Measurements from ENCODE around the gene YPEL2.

The YPEL2 gene

GRCh38 chr17:59428916-59429485, 97.5 kb downstream of the YPEL2 start:
- DNase-seq (ENCODE audit: extremely low read depth in 1 of 2, low read depth in 1 of 2): no peak

GRCh38 chr17:59431601-59432000, 100.1 kb downstream of the YPEL2 start:
- no peak for DNase-seq (ENCODE audit: extremely low read depth in 1 of 2, low read depth in 1 of 2)

GRCh38 chr17:59432657-59433056, 101.2 kb downstream of the YPEL2 start:
- DNase-seq (ENCODE audit: extremely low read depth in 1 of 2, low read depth in 1 of 2): no peak

GRCh38 chr17:59433586-59433985, 102.1 kb downstream of the YPEL2 start:
- DNase-seq (ENCODE audit: extremely low read depth in 1 of 2, low read depth in 1 of 2): no peak

GRCh38 chr17:59434429-59434828, 103.0 kb downstream of the YPEL2 start:
- DNase-seq (ENCODE audit: extremely low read depth in 1 of 2, low read depth in 1 of 2): no peak

GRCh38 chr17:59435238-59435637, 103.8 kb downstream of the YPEL2 start:
- no peak for DNase-seq (ENCODE audit: extremely low read depth in 1 of 2, low read depth in 1 of 2)

- no peak for DNase-seq (ENCODE audit: extremely low read depth in 1 of 2, low read depth in 1 of 2)
These were observed 105.4 kb downstream of the YPEL2 start for GRCh38 chr17:59436900-59437299.

GRCh38 chr17:59437791-59438281, 106.4 kb downstream of the YPEL2 start:
- no peak for DNase-seq (ENCODE audit: extremely low read depth in 1 of 2, low read depth in 1 of 2)

GRCh38 chr17:59439262-59439661, 107.8 kb downstream of the YPEL2 start:
- no peak for DNase-seq (ENCODE audit: extremely low read depth in 1 of 2, low read depth in 1 of 2)

- no peak for DNase-seq (ENCODE audit: extremely low read depth in 1 of 2, low read depth in 1 of 2)
These were observed 108.3 kb downstream of the YPEL2 start for GRCh38 chr17:59439741-59440211.

- DNase-seq (ENCODE audit: extremely low read depth in 1 of 2, low read depth in 1 of 2): peak; percentile 68 to 73
These were observed 109.5 kb downstream of the YPEL2 start for GRCh38 chr17:59440757-59441463.

- DNase-seq (ENCODE audit: extremely low read depth in 1 of 2, low read depth in 1 of 2): no peak
These were observed 110.1 kb downstream of the YPEL2 start for GRCh38 chr17:59441464-59442096.

GRCh38 chr17:59443106-59443505, 111.7 kb downstream of the YPEL2 start:
- no peak for DNase-seq (ENCODE audit: extremely low read depth in 1 of 2, low read depth in 1 of 2)
